ENCODE results near the gene EPAS1. TPM values are rescaled to one million over a fixed set of nuclear protein-coding genes. Genes with fewer than 3 reads are reported as not detected.

The EPAS1 gene
- total and polyA plus RNA-seq, 2 of the 13 experiments (the other 11 are each of a cell fraction or from before 2014, with no cell fraction given) = 47.1 to 182 TPM

- TF ChIP-seq ZSCAN31 (CRISPR knock-in tag; IDR thresholded peaks at IDR 0.05; ENCODE audit: low read depth) (0 out of 2 replicates have a peak, but pooled peaks have one; percentile 76), ZFP36L2 (CRISPR knock-in tag; IDR thresholded peaks at IDR 0.05) (no peak), KAT2B (IDR thresholded peaks at IDR 0.05; ENCODE audit: borderline replicate concordance, low read depth, low read length) (no peak), MXD4 (CRISPR knock-in tag; IDR thresholded peaks at IDR 0.05) (no peak; the same call in 1 of the 2 replicates), MBNL3 (CRISPR knock-in tag; conservative IDR thresholded peaks at IDR 0.05) (no peak), ZNF878 (CRISPR knock-in tag; IDR thresholded peaks at IDR 0.05) (no peak), CREM (IDR thresholded peaks at IDR 0.05) (peak; percentile 36; the same call in 1 of the 2 replicates), CREM (CRISPR knock-in tag; IDR thresholded peaks at IDR 0.05) (no peak), PATZ1 (CRISPR knock-in tag; IDR thresholded peaks at IDR 0.05) (peak; percentile 39), HIVEP1 (CRISPR knock-in tag; IDR thresholded peaks at IDR 0.05) (no peak), ZNF570 (CRISPR knock-in tag; IDR thresholded peaks at IDR 0.05; ENCODE audit: borderline replicate concordance) (no peak), ZNF496 (CRISPR knock-in tag; IDR thresholded peaks at IDR 0.05; ENCODE audit: insufficient replicate concordance) (no peak), AKAP8 (CRISPR knock-in tag; IDR thresholded peaks at IDR 0.05) (0 out of 2 replicates have a peak, but pooled peaks have one; percentile 39), ZBTB37 (CRISPR knock-in tag; IDR thresholded peaks at IDR 0.05) (no peak), MXD3 (CRISPR knock-in tag; IDR thresholded peaks at IDR 0.05) (peak; percentile 34; the same call in 1 of the 2 replicates), ZNF331 (CRISPR knock-in tag; IDR thresholded peaks at IDR 0.05) (peak; percentile 29; the same call in 1 of the 2 replicates), ZIK1 (CRISPR knock-in tag; IDR thresholded peaks at IDR 0.05; ENCODE audit: borderline replicate concordance, low read depth) (no peak), FOXO4 (CRISPR knock-in tag; conservative IDR thresholded peaks at IDR 0.05) (no peak), TCF7L2 (IDR thresholded peaks at IDR 0.05; ENCODE audit: low read depth, low read length) (no peak)
- TF ChIP-seq, protein P1, sequence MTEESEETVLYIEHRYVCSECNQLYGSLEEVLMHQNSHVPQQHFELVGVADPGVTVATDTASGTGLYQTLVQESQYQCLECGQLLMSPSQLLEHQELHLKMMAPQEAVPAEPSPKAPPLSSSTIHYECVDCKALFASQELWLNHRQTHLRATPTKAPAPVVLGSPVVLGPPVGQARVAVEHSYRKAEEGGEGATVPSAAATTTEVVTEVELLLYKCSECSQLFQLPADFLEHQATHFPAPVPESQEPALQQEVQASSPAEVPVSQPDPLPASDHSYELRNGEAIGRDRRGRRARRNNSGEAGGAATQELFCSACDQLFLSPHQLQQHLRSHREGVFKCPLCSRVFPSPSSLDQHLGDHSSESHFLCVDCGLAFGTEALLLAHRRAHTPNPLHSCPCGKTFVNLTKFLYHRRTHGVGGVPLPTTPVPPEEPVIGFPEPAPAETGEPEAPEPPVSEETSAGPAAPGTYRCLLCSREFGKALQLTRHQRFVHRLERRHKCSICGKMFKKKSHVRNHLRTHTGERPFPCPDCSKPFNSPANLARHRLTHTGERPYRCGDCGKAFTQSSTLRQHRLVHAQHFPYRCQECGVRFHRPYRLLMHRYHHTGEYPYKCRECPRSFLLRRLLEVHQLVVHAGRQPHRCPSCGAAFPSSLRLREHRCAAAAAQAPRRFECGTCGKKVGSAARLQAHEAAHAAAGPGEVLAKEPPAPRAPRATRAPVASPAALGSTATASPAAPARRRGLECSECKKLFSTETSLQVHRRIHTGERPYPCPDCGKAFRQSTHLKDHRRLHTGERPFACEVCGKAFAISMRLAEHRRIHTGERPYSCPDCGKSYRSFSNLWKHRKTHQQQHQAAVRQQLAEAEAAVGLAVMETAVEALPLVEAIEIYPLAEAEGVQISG (CRISPR knock-in tag; IDR thresholded peaks at IDR 0.05) = no peak; the same call in 1 of the 2 replicates
These were observed 2.4 kb downstream of the EPAS1 start (continued) for GRCh38 chr2:46299365-46300263.
